Measurements from ENCODE around the gene ABI1. TPM values are rescaled to one million over a fixed set of nuclear protein-coding genes. Genes with fewer than 3 reads are reported as not detected.
A peak's percentile ranks its signal among the peaks of the same experiment; 100 is the strongest.

ABI1 gene
- total RNA-seq, 1 experiment from 2014 or later, result 95.8 TPM

DNA sequence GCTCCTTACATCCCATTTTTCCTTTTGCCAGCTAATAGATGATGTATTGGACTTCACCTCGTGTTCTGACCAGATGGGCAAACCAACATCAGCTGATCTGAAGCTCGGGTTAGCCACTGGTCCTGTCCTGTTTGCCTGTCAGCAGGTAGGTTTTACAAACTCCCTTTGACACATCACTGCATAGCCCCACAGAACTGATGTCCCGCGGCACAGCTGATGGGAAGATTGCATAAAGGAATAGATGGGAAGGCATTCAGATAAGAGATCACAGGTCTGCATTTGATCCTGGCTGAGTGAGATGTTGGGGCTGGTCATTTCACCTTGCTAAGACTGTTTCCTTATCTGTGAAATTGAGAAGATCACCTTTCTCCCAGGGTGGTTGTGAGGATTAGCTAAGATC, 125.3 kb downstream of the ABI1 start:
- H3K4me3 Mint-ChIP-seq (ENCODE audit: unreplicated experiment), result no peak overlapping the region
- ChIA-PET CTCF (interaction anchor here (2.3 kb wide), 1 partner anchor 9 kb away, joined by 8 read pairs; no protein-coding TSS in a partner anchor), POLR2A (no interaction called here)
- Histone ChIP-seq H3K27me3 (replicated peaks; ENCODE audit: control insufficient read depth, insufficient read depth, low read length) (no peaks in the 10 kb centered on the region), H3K4me1 (peaks cover 62% of the 10 kb centered on the region), H3K4me3 (ENCODE audit: low read depth, low read length) (no peak overlapping the region), H3K9me3 (no peaks in the 10 kb centered on the region), H3K36me3 (ENCODE audit: control insufficient read depth, insufficient read depth, low read length) (peaks cover 5% of the 10 kb centered on the region)
- intact Hi-C loops (cut with micrococcal nuclease; ENCODE audit: unreplicated experiment), result loop anchor here (2.0 kb wide), 1 partner anchor 125 kb away; the partner anchor contains the start of gene ABI1
- no peak for DNase-seq
- H3K27me3 Mint-ChIP-seq (ENCODE audit: insufficient read depth, unreplicated experiment), result no peaks in the 10 kb centered on the region
- TF ChIP-seq, protein P1, sequence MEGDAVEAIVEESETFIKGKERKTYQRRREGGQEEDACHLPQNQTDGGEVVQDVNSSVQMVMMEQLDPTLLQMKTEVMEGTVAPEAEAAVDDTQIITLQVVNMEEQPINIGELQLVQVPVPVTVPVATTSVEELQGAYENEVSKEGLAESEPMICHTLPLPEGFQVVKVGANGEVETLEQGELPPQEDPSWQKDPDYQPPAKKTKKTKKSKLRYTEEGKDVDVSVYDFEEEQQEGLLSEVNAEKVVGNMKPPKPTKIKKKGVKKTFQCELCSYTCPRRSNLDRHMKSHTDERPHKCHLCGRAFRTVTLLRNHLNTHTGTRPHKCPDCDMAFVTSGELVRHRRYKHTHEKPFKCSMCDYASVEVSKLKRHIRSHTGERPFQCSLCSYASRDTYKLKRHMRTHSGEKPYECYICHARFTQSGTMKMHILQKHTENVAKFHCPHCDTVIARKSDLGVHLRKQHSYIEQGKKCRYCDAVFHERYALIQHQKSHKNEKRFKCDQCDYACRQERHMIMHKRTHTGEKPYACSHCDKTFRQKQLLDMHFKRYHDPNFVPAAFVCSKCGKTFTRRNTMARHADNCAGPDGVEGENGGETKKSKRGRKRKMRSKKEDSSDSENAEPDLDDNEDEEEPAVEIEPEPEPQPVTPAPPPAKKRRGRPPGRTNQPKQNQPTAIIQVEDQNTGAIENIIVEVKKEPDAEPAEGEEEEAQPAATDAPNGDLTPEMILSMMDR (IDR thresholded peaks at IDR 0.05; ENCODE audit: insufficient read depth in 1 of 2, low read depth in 1 of 2, low read length in 1 of 2, severe bottlenecking in 1 of 2, unreplicated experiment in 1 of 2), result no peak
- H3K4me1 Mint-ChIP-seq (ENCODE audit: low read depth, unreplicated experiment), result peaks cover 46% of the 10 kb centered on the region
- peak overlapping the region; percentile 91 for H3K27ac Mint-ChIP-seq (ENCODE audit: unreplicated experiment)
- peaks cover 91% of the 10 kb centered on the region for H3K36me3 Mint-ChIP-seq (ENCODE audit: insufficient read depth, unreplicated experiment)
- H3K9me3 Mint-ChIP-seq (ENCODE audit: unreplicated experiment), result no peaks in the 10 kb centered on the region
- BruUV-seq (replicated peaks), result no TSS peak

DNA sequence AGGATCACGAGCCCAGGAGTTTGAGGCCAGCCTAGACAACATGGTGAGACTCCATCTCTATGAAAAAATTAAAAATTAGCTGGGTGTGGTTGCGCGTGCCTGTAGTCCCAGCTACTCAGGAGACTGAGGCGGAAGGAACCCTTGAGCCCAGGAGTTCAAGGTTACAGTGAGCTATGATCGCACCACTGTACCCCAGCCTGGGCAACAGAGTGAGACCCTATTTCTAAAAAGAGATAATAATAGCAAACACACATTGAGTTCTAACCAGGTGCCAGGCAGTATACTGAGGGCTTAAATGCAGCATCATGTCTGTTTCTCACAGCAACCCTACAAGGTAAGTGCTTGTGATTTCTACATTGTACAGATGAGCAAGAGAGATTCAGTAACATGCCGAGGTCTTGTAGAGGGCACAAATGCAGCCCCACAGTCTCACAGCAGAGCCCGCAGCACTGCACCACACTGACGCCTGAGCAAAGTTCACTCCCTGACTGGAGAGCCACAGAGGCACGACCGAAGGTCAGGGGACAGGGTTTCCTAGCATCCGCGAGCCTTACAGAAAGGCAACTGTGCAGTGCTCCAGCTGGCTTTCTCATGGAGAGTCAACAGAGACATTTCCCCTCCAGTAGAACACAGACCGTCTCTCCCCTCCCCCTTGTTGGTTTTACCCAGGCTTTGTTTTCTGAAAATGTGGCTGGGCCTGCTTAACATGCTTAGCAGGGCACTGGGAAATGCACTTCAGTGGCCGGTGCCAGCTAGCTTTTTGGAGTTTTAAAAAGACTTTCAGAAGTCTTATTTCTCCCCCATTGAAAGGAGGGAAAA, 126.8 kb downstream of the ABI1 start:
- Mint-ChIP-seq H3K4me3 (ENCODE audit: unreplicated experiment) (peak overlapping the region; percentile 51), H3K4me1 (ENCODE audit: low read depth, unreplicated experiment) (peaks cover 41% of the 10 kb centered on the region), H3K9me3 (ENCODE audit: unreplicated experiment) (no peaks in the 10 kb centered on the region), H3K36me3 (ENCODE audit: insufficient read depth, unreplicated experiment) (peaks cover 90% of the 10 kb centered on the region), H3K27ac (ENCODE audit: unreplicated experiment) (peak overlapping the region; percentile 91), H3K27me3 (ENCODE audit: insufficient read depth, unreplicated experiment) (no peaks in the 10 kb centered on the region)
- peak; percentile 84 to 85 for DNase-seq
- POLR2A ChIA-PET, result no interaction called here
- no peak overlapping the region for H3K4me3 ChIP-seq (ENCODE audit: low read depth, low read length)
- CTCF ChIA-PET, result interaction anchor here (2.3 kb wide), 1 partner anchor 8 kb away, joined by 8 read pairs; no protein-coding TSS in a partner anchor
- H3K27me3 ChIP-seq (replicated peaks; ENCODE audit: control insufficient read depth, insufficient read depth, low read length), result no peaks in the 10 kb centered on the region
- H3K36me3 ChIP-seq (ENCODE audit: control insufficient read depth, insufficient read depth, low read length), result peaks cover 5% of the 10 kb centered on the region
- BruUV-seq (replicated peaks), result no TSS peak
- H3K9me3 ChIP-seq, result no peaks in the 10 kb centered on the region
- TF ChIP-seq, protein P1 (IDR thresholded peaks at IDR 0.05; ENCODE audit: insufficient read depth in 1 of 2, low read depth in 1 of 2, low read length in 1 of 2, severe bottlenecking in 1 of 2, unreplicated experiment in 1 of 2), result no peak
- H3K4me1 ChIP-seq, result peaks cover 56% of the 10 kb centered on the region
- intact Hi-C loops (cut with micrococcal nuclease; ENCODE audit: unreplicated experiment), result loop anchor here (1.0 to 2.0 kb wide), 2 partner anchors 37 to 127 kb away; partner anchors contain the start of genes ABI1 and PDSS1

- Mint-ChIP-seq H3K27me3 (ENCODE audit: insufficient read depth, unreplicated experiment) (no peaks in the 10 kb centered on the region), H3K27ac (ENCODE audit: unreplicated experiment) (no peak overlapping the region), H3K9me3 (ENCODE audit: unreplicated experiment) (no peaks in the 10 kb centered on the region), H3K4me3 (ENCODE audit: unreplicated experiment) (no peak overlapping the region), H3K36me3 (ENCODE audit: insufficient read depth, unreplicated experiment) (peaks cover 79% of the 10 kb centered on the region), H3K4me1 (ENCODE audit: low read depth, unreplicated experiment) (peaks cover 25% of the 10 kb centered on the region)
- Histone ChIP-seq H3K36me3 (ENCODE audit: control insufficient read depth, insufficient read depth, low read length) (peaks cover 2% of the 10 kb centered on the region), H3K4me3 (ENCODE audit: low read depth, low read length) (no peak overlapping the region), H3K4me1 (peaks cover 25% of the 10 kb centered on the region), H3K9me3 (no peaks in the 10 kb centered on the region), H3K27me3 (replicated peaks; ENCODE audit: control insufficient read depth, insufficient read depth, low read length) (no peaks in the 10 kb centered on the region)
- no TSS peak for BruUV-seq (replicated peaks)
- intact Hi-C loops (cut with micrococcal nuclease; ENCODE audit: unreplicated experiment), result no loop called here
- DNase-seq, result no peak
- ChIA-PET POLR2A (no interaction called here), CTCF (interaction anchor here (0.6 kb wide), 1 partner anchor 395 kb away, joined by 3 read pairs; no protein-coding TSS in a partner anchor)
- TF ChIP-seq, protein P1 (IDR thresholded peaks at IDR 0.05; ENCODE audit: insufficient read depth in 1 of 2, low read depth in 1 of 2, low read length in 1 of 2, severe bottlenecking in 1 of 2, unreplicated experiment in 1 of 2), result no peak
These were observed 130.2 kb downstream of the ABI1 start for GRCh38 chr10:26730552-26730951.

All from Caco-2 (cell line).